H9 (cell line): ENCODE data around the gene SPAG6. TPM values are rescaled to one million over a fixed set of nuclear protein-coding genes. Genes with fewer than 3 reads are reported as not detected.
A peak's percentile ranks its signal among the peaks of the same experiment; 100 is the strongest.

Experiments
- DNase-seq: peaks from one replicate; pipeline ENCODE4 v3.0.0-alpha.2; 2017
- H2AFZ ChIP-seq: one replicate; pipeline ENCODE4 v1.6.1; 2013; ENCODE audit warnings: mild to moderate bottlenecking, low read length, control low read depth, moderate library complexity
- H2AK5ac ChIP-seq: 2 replicates; pipeline ENCODE4 v1.6.1; 2013; ENCODE audit warnings: low read length, control low read depth, mixed read lengths; ENCODE audit not compliant: insufficient read length
- H2BK120ac ChIP-seq: one replicate; pipeline ENCODE4 v1.6.1; 2013; ENCODE audit warnings: low read depth, mild to moderate bottlenecking, low read length, control low read depth, inconsistent platforms; ENCODE audit not compliant: poor library complexity, severe bottlenecking
- H2BK12ac ChIP-seq: 2 replicates; pipeline ENCODE4 v1.6.1; 2013; ENCODE audit warnings: low read length, control low read depth, mixed read lengths, low read depth; ENCODE audit not compliant: insufficient read length
- H2BK15ac ChIP-seq: 2 replicates; pipeline ENCODE4 v1.6.1; 2013; ENCODE audit warnings: low read depth, low read length, control low read depth
- H2BK20ac ChIP-seq: one replicate; pipeline ENCODE4 v1.6.1; 2013; ENCODE audit warnings: low read depth, mild to moderate bottlenecking, low read length, control low read depth, inconsistent platforms; ENCODE audit not compliant: poor library complexity, severe bottlenecking
- H2BK5ac ChIP-seq: 2 replicates; pipeline ENCODE4 v1.6.1; 2013; ENCODE audit warnings: low read length, control low read depth, mixed read lengths; ENCODE audit not compliant: insufficient read length
- H3K14ac ChIP-seq: 2 replicates; pipeline ENCODE4 v1.6.1; 2013; ENCODE audit warnings: low read length, control low read depth; ENCODE audit not compliant: insufficient read depth
- H3K18ac ChIP-seq: 2 replicates; pipeline ENCODE4 v1.6.1; 2013; ENCODE audit warnings: low read depth, mild to moderate bottlenecking, mixed read lengths, low read length, control low read depth; ENCODE audit not compliant: insufficient read length
- H3K23ac ChIP-seq: 2 replicates; pipeline ENCODE4 v1.6.1; 2013; ENCODE audit warnings: low read length, control low read depth, mixed read lengths, low read depth; ENCODE audit not compliant: insufficient read length
- H3K23me2 ChIP-seq: 2 replicates; pipeline ENCODE4 v1.6.1; 2013; ENCODE audit warnings: low read depth, mild to moderate bottlenecking, mixed read lengths, low read length, control low read depth; ENCODE audit not compliant: insufficient read length, poor library complexity, severe bottlenecking
- H3K27ac ChIP-seq: 2 replicates; pipeline ENCODE4 v1.5.1; 2013; ENCODE audit warnings: low read length, control low read depth, mixed read lengths, low read depth; ENCODE audit not compliant: insufficient read length
- H3K27me3 ChIP-seq: 2 replicates; pipeline ENCODE4 v1.6.1; 2013; ENCODE audit warnings: low read length, control low read depth, inconsistent platforms; ENCODE audit not compliant: insufficient read depth
- H3K4ac ChIP-seq: 2 replicates; pipeline ENCODE4 v1.6.1; 2013; ENCODE audit warnings: low read depth, mild to moderate bottlenecking, control low read depth, inconsistent platforms, low read length, moderate library complexity
- H3K4me1 ChIP-seq: 2 replicates; pipeline ENCODE4 v1.6.1; 2013; ENCODE audit warnings: low read length, control low read depth, inconsistent platforms; ENCODE audit not compliant: insufficient read depth
- H3K4me2 ChIP-seq: 2 replicates; pipeline ENCODE4 v1.6.1; 2013; ENCODE audit warnings: low read length, control low read depth, mixed read lengths; ENCODE audit not compliant: insufficient read length, insufficient read depth
- H3K56ac ChIP-seq: 2 replicates; pipeline ENCODE4 v1.6.1; 2013; ENCODE audit warnings: low read depth, mild to moderate bottlenecking, mixed read lengths, low read length, control low read depth; ENCODE audit not compliant: insufficient read length
- H3K79me1 ChIP-seq: 2 replicates; pipeline ENCODE4 v1.6.1; 2013; ENCODE audit warnings: low read depth, mild to moderate bottlenecking, moderate library complexity, low read length, control low read depth, inconsistent platforms; ENCODE audit not compliant: insufficient read depth, poor library complexity, severe bottlenecking
- H3K79me2 ChIP-seq: 2 replicates; pipeline ENCODE4 v1.6.1; 2013; ENCODE audit warnings: low read length, control low read depth, inconsistent platforms; ENCODE audit not compliant: insufficient read depth
- H3K9ac ChIP-seq: 2 replicates; pipeline ENCODE4 v1.6.1; 2013; ENCODE audit warnings: low read length, control low read depth, mixed read lengths; ENCODE audit not compliant: insufficient read length; ENCODE audit errors: extremely low read depth
- H3K9me3 ChIP-seq: one replicate; pipeline ENCODE4 v1.6.1; 2013; ENCODE audit warnings: low read depth, low read length, inconsistent platforms; ENCODE audit not compliant: control insufficient read depth
- H3T11ph ChIP-seq: one replicate; pipeline ENCODE4 v1.6.1; 2013; ENCODE audit warnings: mild to moderate bottlenecking, low read length, control low read depth, inconsistent platforms
- H4K20me1 ChIP-seq: one replicate; pipeline ENCODE4 v1.6.1; 2013; ENCODE audit not compliant: control insufficient read depth, insufficient read length, insufficient read depth
- H4K5ac ChIP-seq: 2 replicates; pipeline ENCODE4 v1.6.1; 2013; ENCODE audit warnings: low read depth, mild to moderate bottlenecking, mixed read lengths, low read length, control low read depth; ENCODE audit not compliant: insufficient read length
- H4K8ac ChIP-seq: replicated peaks from 2 replicates; pipeline ENCODE4 v1.6.1; 2013; ENCODE audit warnings: low read length, control low read depth, mixed read lengths, low read depth; ENCODE audit not compliant: insufficient read length
- H4K91ac ChIP-seq: 2 replicates; pipeline ENCODE4 v1.6.1; 2013; ENCODE audit warnings: low read depth, mild to moderate bottlenecking, moderate library complexity, mixed read lengths, low read length, control low read depth; ENCODE audit not compliant: insufficient read length
- H3K27ac Mint-ChIP-seq, 3 experiments: 2 replicates in 2 of 3; 3 replicates in 1 of 3; pipeline ENCODE4 v1.8.0; 2020 to 2021; ENCODE audit warnings: mixed read lengths in 3 of 3, mild to moderate bottlenecking in 1 of 3, moderate library complexity in 1 of 3
- H3K27me3 Mint-ChIP-seq: 2 replicates; pipeline ENCODE4 v1.8.0; 2021; ENCODE audit warnings: low read depth, mild to moderate bottlenecking, moderate library complexity, mixed read lengths
- H3K36me3 Mint-ChIP-seq, 3 experiments: 2 replicates in 2 of 3; 3 replicates in 1 of 3; pipeline ENCODE4 v1.8.0; 2020 to 2021; ENCODE audit warnings: low read depth in 3 of 3, mixed read lengths in 3 of 3; ENCODE audit not compliant: insufficient read depth in 1 of 3
- H3K4me1 Mint-ChIP-seq, 2 experiments: 2 replicates each; pipeline ENCODE4 v1.8.0; 2020; ENCODE audit warnings: mixed read lengths in 2 of 2
- H3K4me3 Mint-ChIP-seq, 2 experiments: 2 replicates in 1 of 2; 3 replicates in 1 of 2; pipeline ENCODE4 v1.8.0; 2020 to 2021; ENCODE audit warnings: mild to moderate bottlenecking in 2 of 2, mixed read lengths in 2 of 2, moderate library complexity in 1 of 2
- H3K9me3 Mint-ChIP-seq, 2 experiments: 2 replicates in 1 of 2; 3 replicates in 1 of 2; pipeline ENCODE4 v1.8.0; 2020; ENCODE audit warnings: mild to moderate bottlenecking in 2 of 2, mixed read lengths in 2 of 2, moderate library complexity in 1 of 2
- WGBS: extraction: QIAGEN DNeasy Blood & Tissue Kit; methylation state at CpG from one replicate; pipeline ENCODE4 v1.1.7; 2013; ENCODE audit warnings: missing lambda C conversion rate, low lambda C conversion rate, mixed read lengths; ENCODE audit not compliant: insufficient read length; ENCODE audit errors: extremely low coverage; 5-methylcytosine and 5-hydroxymethylcytosine counted together
- total RNA-seq: library from RNA; stranded (reverse); gene quantifications from 2 replicates; pipeline ENCODE4 v1.2.1, GENCODE V29; 2021
- TF ChIP-seq, protein P1 (sequence below): fragments of 200-600 bp; sonication (generic); conservative IDR thresholded peaks from 3 replicates; pipeline ENCODE4 v1.8.0; 2021; ENCODE audit warnings: antibody characterized with exemption, mild to moderate bottlenecking

The SPAG6 gene
- total RNA-seq, 1 experiment from 2014 or later = 0.24 TPM

DNA sequence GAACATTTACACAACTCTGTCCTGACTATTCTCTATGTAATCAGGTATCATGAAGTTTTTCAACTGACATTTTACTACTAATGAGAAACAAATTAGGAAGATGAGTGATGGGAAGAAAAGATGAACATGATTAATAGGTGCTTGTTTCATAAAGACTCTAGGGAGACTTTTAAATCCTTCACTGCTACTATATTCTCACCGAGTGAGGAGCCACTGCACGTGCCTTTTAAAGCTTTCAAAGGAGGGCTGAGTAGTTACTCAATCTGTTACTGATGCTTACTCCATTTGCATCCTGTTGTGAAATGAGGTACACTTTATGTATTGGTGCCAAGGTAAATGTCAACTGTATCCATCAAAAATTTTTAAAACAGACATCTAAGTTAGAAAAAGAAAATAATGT, 30.4 kb upstream of the SPAG6 start:
- Histone ChIP-seq H3K4ac (no peak overlapping the region), H2BK15ac (no peak overlapping the region), H4K5ac (no peak overlapping the region), H2BK20ac (no peak overlapping the region), H2BK5ac (no peak overlapping the region), H3T11ph (no peak overlapping the region), H2AFZ (no peak overlapping the region), H3K23ac (no peak overlapping the region), H2BK120ac (no peak overlapping the region), H3K9ac (no peak overlapping the region), H3K23me2 (peaks cover 6% of the 10 kb centered on the region), H3K79me2 (no peaks in the 10 kb centered on the region), H3K14ac (no peak overlapping the region), H3K27ac (no peak overlapping the region), H2AK5ac (no peak overlapping the region), H4K20me1 (no peaks in the 10 kb centered on the region), H3K9me3 (no peaks in the 10 kb centered on the region), H3K4me1 (no peaks in the 10 kb centered on the region), H4K91ac (no peak overlapping the region), H3K4me2 (no peak overlapping the region), H3K27me3 (peaks cover 29% of the 10 kb centered on the region; the same call in 1 of the 2 replicates), H3K79me1 (no peaks in the 10 kb centered on the region), H3K56ac (no peak overlapping the region), H2BK12ac (no peak overlapping the region), H4K8ac (no peak overlapping the region), H3K18ac (no peak overlapping the region)
- TF ChIP-seq, protein P1, sequence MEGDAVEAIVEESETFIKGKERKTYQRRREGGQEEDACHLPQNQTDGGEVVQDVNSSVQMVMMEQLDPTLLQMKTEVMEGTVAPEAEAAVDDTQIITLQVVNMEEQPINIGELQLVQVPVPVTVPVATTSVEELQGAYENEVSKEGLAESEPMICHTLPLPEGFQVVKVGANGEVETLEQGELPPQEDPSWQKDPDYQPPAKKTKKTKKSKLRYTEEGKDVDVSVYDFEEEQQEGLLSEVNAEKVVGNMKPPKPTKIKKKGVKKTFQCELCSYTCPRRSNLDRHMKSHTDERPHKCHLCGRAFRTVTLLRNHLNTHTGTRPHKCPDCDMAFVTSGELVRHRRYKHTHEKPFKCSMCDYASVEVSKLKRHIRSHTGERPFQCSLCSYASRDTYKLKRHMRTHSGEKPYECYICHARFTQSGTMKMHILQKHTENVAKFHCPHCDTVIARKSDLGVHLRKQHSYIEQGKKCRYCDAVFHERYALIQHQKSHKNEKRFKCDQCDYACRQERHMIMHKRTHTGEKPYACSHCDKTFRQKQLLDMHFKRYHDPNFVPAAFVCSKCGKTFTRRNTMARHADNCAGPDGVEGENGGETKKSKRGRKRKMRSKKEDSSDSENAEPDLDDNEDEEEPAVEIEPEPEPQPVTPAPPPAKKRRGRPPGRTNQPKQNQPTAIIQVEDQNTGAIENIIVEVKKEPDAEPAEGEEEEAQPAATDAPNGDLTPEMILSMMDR = no peak
- DNase-seq = no peak
- H3K27ac Mint-ChIP-seq = no peak overlapping the region
- WGBS = no CpG with 5 or more reads among the region's 2 CpGs
- H3K27me3 Mint-ChIP-seq = peaks cover 85% of the 10 kb centered on the region
- H3K4me3 Mint-ChIP-seq = peak overlapping the region in 1 of 2 experiments; percentile 41; a peak in 1 of 5 replicates
- H3K4me1 Mint-ChIP-seq = peaks cover 15 to 31% of the 10 kb centered on the region in 2 experiments
- H3K9me3 Mint-ChIP-seq = no peaks in the 10 kb centered on the region; a peak in 2 of 5 replicates
- H3K36me3 Mint-ChIP-seq = no peaks in the 10 kb centered on the region
